ENCODE results near the gene TMEM47.

TMEM47 gene

GRCh38 chrX:34585561-34585960, 71.5 kb downstream of the TMEM47 start:
- DNase-seq (ENCODE audit: low read depth), result no peak

DNA sequence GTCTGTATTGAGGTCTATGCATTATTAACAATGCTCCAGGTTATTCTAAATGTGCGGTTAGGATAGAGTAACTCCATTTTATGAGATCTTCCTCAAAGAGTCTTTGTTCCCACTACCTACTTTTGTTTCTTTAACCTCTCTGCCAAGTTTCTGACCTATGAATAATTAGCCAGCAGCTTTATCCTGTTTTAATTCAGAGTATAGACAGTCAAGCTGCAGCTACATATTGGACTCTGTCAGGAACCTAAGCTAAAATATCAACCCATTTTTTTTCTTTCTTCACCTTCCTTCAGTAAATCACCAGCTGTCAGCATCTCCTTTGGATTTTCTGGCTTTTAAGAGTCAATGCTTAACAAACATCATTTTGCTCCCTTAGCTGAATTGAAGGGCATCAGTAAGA, 72.3 kb downstream of the TMEM47 start:
- DNase-seq (ENCODE audit: low read depth), result no peak

DNA sequence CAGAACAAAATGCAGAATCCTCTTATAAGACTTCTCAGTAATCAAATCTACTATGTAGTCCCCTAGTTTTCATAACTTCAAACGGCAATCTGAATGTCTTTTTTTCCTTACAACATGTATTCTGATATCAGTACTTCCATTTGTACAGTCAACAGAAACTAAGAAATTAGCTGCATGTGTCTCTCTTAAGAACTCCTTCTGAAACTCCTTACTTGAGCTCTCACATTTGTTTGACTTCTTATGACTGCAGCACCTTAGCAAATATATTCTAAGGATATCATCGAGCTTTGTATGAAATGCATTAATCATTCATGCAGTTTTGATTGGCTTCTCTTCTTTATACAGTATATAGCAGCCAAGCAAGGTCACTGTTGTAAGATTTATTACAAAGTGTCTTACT, 77.0 kb downstream of the TMEM47 start:
- no peak for DNase-seq (ENCODE audit: low read depth)

DNA sequence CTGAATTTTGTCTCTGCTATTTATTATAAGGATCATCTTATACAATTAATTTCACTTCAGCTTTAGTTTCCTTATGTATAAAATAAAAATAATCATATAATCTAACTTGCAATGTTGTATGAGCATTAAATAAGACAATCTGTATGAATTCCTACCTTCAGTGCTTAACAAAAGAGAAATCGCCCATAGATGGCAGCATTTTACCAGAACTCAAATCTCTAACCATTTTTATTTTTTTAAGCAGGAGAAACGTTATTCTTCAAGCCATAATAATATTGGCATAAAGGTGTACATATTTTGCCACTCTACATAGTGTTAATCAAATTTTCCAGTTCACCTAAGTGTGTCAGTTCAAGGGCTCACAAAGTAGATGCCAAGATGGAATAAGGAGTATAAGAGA, 78.8 kb downstream of the TMEM47 start:
- no peak for DNase-seq (ENCODE audit: low read depth)
